GM19025 (cell line): ENCODE data around the gene CPXM2.

Experiments used
- ATAC-seq: cut with Tn5 transposase; IDR thresholded peaks from one replicate; pipeline ENCODE4 v1.9.1; 2021; ENCODE audit warnings: mild to moderate bottlenecking, low read depth, moderate library complexity; ENCODE audit not compliant: unreplicated experiment

The CPXM2 gene

DNA sequence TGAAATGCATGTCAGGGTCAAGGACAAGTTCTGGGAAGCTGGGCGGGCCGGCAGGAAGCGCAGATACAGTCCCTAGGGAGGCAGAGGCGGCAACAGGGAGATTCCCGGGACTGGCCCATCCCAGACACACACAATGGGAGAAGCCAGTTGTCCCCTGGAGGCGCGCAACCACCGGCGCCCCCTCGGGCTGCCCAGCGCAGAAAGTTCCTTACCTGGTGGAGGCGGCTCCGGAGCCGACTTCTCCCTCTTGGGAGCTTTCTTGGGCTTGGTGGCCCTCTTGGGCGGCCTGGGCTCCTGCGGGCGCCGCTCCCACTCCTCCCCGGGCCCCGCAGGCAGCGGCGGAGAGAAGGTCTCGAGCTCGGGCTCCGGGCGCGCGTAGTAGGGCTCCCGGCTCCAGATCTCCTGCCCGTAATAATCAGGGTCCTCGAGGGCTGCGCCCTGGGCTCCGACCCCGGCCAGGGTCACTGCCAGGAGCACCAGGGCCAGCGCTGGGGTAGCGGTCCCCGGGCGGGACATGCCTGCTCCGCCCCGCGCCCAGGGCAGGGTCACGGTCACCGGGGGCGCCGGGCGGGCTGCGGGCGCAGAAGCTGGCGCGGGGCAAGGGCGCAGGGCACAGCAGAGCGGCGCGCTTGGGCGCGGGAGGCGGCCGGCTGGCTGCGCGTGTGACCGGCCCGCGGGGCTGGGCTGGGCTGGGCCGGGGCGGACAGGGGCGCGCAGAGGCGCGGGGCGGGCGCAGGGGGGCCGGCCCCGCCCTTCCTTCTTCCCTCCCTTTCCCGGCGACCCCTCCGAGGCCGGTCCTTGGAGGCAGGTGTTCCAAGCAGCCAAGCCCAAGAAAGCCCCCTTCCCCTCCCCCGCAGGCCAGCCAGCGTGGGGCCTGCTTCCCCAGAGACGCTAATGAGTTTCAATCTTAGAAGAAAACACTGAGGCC lies at the start of gene CPXM2:
Gene CPXM2, minus strand, starts transcription at position 664 of the 928 bp plus-strand sequence. Its CDS starts 148 bp downstream, at position 516.
- ATAC-seq: no peak

DNA sequence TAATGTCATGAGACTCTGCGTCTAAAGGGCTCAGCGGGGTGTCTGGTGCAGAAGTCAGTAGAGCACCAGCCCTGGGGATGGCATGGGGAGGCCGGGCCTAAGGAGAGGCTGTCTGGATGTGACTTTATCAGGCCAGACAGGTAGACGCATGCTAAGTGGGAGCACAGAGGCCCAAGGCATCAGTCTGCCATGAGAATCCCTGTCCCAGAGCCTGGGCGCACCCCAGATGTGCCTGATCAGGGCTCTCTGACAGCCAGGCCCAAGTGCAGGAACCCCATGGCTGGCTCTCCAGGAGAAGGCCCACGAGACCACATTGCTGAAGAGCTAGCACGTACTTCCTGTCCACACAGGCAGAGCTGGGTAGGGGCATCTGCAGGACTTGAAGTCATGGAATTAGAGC lies 48.0 kb upstream of the CPXM2 start:
- ATAC-seq: no peak

DNA sequence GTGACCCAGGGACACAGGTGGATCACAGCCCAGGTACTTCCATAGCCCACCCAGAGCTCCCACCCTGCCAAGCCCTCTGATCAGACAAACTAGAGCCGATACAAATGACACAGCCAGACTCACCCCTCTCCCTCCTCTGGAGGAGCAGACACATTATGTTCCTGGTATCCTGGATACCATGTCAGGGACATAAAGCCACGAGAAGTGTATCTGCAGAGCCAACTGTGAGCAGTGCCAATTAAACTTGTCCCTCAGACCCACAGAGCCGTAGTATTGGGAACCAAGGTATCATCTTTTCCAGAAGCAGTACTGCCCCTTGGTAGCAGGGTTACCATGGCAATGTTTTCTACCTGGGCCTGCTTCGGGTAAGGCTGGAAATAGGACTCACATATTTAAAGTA lies 47.3 kb upstream of the CPXM2 start:
- no peak for ATAC-seq

DNA sequence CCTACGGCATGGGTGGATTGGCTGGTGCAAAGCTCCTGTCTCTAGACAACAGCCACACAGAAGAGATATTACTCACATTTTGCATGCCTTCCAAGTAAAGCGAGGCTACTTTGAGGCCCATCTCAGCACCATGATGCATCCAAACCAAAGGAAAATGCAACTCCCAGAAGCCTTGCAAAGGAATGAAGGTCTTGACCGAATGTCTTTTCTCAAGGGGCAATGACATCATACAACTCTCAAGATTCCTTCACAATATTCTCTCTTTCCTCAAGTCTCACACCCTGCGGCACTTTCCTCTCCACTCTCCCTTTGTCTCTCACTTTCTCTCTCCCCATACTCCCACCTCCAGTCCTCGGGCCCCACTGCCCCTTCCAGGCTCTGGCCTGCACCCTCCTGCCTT lies 44.8 kb upstream of the CPXM2 start:
- no peak for ATAC-seq

DNA sequence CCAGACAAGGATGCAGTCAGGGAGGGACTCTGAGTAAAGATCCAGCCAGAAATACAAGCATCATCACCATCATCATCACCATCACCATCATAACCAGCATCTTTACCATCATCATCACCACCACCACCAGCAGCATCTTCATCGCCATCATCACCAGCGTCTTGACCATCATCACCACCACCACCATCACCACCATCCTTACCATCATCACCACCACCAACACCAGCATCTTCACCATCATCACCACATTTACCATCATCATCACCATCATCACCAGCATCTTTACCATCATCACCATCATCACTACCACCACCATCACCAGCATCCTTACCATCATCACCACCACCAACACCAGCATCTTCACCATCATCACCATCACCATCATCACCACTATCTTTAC lies 44.1 kb upstream of the CPXM2 start:
- no peak for ATAC-seq

DNA sequence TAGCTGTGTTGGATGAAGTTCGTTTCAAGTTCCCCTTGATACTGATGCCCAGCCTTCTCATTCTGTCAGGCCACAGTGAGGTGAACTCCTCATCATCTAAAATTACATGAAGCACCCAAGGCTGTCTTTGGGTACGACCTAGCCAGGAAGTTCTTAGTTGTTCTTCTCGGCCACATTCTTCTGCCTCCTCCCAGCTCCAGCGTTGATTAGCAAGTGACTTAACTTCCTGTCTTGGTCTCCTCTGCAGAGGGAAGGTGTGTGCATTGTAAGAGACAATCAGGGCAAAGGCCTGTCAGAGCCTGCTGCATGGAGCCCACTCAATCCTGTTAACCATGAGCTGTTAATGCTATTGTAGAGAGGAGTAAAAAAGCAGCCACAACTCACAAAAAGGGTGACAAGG lies 43.2 kb upstream of the CPXM2 start:
- no peak for ATAC-seq

DNA sequence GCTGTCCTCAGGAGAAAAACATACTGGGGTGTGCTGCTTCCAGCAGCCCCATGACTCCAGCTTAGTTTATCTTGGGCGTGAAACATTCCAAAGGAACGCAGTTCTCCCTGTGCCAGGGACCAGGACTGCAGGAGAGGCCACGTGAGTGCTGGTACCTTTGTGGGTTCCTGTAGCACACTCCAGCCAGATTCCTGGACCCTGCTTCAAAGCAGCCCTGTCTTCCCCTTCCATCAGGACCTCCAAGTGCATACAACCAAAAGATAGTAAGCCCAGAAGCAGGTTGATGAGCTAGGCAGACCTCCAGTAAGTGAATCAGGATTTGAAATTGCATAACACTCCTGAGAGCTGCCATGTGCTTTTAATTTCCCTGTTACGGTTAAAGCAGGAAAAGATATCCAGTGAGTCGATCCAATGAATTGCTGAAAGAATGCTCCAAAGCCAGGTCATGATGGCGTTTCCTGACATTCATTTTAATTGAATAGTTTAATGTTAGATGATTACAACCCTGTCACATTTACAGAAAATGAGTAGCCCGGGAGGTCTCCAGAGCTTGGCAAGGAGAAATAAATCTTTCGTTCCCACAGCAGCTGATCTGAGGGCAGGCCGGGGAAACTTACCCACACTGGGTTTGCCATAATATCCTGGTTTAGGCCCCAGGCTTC lies 38.9 kb upstream of the CPXM2 start:
- no peak for ATAC-seq

DNA sequence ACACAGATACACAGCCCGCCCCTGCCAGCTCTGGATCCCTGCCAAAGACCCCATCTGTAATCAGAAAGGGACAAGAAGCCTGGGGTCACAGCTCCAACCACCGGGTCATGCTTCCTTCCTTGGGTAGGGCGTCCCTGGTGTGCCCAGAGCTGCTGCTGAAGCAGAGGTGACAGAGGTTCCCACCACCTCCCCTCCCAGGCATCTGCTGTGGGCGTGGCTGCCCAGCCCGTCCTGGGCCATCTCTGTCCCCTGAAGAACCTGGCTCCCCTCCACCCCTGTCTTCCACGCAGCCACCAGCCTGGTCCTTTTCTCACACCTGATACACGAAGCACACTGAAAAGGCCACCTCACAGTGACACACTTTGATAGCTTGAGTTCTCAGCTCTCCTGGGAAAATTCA lies 38.2 kb upstream of the CPXM2 start:
- ATAC-seq: no peak

DNA sequence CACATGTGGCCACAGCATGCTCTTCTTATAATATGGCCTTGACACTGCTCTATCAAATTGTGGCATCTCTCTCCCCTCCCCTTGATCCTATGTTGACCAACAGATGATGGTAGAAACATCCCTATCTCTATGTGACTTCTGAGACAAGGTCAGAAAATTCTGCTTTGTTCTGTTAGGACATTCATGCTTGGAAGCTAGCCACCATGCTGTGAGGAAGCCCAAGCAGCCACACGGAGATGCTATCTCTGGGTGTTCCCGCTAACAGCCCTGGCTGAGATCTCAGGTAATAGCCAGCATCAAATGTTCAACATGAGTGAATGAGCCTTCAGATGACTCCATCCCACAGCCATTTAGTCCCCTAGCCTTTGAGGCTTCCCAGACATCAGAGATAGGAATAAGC lies 36.8 kb upstream of the CPXM2 start:
- no peak for ATAC-seq

DNA sequence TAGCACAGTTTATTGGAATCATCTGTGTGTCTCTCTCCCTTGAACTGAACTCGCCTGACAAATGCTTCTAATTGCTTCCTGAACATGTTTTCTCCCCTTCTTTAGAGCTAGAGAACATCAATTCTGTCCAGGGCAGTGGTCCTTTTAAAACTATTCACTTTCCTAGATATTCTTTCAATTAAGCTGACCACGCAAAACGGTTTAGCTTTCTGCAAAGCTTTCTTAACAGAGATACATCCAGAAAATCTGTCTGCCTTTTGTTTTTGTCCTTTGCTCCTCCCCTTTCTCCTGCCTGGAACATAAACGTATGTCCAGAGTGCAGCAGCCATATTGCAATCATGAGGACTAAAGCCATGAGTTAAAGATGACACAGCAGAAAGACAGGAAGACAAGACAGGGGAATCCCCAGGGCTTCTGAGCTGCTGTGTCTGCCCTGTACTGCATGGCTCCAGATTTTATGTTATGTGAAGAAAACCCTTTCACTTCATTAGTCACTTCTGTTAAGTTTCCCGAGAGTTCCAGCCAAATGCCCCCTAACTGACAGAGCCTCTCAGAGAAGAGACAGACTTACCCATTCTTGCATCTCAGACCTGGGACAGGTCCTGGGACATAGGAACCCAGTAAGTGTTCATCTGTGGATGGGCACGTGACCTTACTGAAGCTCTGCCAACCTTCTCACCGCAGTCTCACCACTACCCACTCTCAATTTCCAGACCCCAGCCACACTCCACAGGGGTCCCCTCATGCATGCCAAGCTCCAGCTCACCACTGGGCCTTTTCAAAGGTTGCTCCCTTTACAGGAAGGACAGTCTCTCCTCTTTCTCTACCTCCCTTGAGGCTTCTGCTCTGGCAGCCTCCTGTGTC lies 35.0 kb upstream of the CPXM2 start:
- ATAC-seq: no peak

DNA sequence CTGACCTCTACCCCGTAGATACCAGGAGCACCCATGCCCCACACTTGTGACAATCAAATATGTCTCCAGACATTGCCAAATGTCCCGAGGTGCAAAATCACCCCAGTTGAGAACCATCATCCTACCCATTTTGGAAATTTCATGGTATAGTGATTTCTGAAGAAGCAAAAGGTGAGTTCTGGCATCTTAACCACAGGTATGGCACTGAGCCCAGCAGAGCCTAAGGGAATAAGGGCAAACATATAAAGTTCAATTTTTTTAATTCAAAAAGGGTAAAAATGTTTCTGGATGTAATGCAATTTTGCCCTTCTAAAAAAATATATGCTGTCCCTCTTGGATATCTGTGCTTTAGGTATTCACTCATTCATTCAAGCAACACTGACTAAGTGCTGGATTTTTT lies 30.5 kb upstream of the CPXM2 start:
- no peak for ATAC-seq

DNA sequence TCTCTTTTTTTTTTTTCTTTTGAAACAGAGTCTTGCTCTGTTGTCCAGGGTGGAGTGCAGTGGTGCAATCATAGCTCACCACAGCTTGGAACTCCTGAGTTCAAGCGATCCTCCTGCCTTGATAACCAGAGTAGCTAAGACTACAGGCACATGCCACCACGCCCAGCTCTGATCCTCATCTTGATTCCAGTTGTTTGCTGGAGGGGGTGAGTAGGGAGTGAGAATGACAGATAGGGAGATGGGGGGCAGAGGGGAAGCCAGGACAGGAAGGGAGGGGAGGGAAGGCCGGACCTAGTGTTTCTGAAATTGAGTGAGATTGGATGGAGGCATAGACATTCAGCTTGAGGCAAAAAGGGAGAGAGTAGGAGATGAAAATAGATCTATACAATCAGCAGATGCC lies 25.2 kb upstream of the CPXM2 start:
- ATAC-seq: no peak

DNA sequence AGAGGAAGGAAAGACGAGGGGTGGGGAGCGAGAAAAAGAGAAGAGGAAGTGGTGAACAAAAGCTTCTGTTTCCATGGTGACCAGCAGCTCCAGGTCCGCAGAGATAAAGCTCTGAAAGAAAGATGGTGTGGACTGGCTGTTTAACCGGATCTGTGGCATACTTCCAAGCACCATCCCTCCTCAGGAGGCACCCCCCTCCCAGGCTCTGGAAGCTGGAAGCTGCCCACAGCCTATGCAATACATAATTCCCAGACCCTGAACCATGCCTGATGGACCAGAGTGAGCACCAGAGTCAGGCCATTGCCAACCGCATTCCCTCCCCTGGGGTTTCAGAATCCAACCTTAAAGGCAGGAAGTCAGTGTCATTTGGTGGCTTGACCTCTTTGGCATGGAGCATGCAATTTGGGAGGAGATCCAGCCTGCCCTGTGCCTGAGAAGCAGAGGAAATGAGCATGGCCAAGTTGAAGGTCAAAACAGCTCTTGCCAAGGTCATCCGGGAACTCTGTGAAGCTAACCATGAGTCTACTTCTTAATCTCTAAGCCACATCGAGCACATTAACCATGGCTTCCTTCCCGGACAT lies 22.2 kb upstream of the CPXM2 start:
- ATAC-seq: no peak

DNA sequence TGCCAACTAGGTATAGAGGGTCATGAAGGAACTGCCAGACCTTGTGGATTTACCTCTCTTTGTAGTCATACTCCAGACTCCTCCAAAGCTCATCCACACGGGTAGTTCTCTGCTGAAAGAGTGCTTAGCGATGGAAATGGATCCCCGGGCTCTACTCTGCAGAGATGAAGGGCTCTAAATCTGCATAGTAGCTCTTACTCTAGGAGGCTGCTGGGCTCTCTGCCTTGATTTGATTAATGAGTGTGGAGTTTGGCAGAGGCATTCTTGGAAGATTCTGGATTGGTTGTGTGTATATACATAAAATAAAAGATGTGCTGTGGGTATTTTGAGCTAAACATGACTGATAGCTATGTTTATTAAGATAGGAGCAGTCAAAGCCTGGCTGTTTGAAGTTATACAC lies 21.3 kb upstream of the CPXM2 start:
- ATAC-seq: no peak

DNA sequence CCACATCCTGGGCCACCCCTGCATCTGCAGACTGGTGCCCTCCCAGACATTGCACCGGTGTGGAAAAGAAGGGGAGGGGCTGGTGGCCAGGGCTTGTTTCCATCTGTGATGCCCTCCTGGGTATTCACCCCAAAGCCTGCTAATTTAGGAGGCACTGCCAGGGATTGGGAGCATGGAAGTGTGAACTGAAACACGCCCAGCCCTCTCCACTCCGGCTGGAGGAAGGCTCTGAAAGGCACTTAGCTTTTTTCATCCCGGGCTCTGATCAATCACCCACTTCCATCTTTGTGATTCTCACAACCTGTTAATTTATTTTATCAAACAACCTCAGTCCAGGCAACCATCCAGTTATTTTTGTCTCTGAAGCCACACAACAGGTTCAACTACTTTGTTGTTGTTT lies 20.9 kb upstream of the CPXM2 start:
- no peak for ATAC-seq

DNA sequence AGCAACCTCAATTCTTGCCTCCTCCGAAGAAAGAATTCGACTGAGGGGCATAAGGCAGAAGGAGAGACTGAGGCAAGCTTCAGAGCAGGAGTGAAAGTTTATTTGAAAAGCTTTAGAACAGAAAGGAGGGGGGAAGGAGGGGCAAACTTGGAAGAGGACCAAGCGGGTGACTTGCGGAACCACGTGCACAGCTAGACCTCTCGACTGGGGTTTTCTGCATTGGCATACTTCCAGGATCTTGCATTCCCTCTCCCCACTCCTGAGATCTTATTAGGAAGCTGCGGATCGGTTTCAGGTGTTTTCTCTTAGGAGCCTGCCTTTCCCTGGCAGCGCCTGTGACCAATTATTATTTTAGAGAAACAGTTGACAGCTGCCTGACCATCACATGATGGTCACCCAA lies 20.3 kb upstream of the CPXM2 start:
- no peak for ATAC-seq

DNA sequence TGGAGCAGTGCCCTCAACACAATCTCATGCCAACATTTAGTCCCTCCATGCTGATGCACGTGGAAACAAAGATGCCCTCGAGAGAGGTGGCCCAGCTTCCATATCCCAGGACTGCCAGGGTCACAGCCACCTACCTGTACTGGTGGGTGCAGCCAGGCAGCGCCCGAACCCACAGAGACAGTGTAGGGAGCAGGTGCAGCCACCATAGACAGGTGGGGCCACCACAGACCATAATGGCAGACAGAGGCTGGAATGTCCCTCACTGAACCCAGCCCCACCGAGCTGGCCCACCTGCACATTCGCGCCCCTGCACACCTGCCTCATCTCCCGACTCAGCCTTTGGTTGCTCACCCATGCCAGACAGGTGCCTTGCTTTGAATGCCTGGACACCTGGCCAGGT lies 18.3 kb upstream of the CPXM2 start:
- no peak for ATAC-seq

DNA sequence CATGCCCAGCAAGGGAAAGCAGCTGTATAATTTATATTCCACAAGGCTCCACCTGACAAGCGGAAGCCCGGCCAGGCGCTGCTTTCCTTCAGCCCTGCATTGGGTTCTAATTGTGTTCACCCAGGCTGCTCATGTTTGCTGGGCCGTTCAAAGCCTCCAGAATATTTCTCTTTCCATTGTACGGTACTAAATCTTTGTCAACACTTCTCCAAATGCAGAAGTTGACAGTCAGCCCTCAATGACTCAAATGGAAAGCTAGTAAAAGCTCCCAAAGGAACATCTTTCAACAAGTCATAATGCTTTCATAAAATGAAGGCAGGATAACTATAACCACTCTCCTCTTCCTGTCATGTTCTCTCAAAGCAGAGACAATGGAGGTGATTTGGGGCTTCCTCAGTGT lies 17.8 kb upstream of the CPXM2 start:
- ATAC-seq: no peak

DNA sequence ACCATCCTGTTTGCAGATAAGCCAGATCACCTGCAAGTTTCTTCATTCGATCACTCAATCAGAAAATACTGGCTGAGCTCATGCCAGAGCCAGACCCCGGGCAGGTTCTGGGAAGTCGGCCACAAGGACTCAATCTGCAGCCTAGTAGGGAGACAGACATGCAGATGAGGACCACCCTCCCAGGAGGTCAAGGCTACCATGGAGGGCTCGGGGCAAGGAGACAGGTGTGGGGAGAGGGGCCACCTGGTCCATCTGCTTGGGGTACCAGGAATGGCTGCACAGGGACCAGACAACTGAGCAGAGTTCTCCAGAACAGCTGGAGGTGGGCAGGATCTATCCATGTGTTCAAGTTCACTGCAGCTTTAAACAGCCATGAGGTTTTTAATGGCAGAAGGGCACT lies 16.8 kb upstream of the CPXM2 start:
- no peak for ATAC-seq

DNA sequence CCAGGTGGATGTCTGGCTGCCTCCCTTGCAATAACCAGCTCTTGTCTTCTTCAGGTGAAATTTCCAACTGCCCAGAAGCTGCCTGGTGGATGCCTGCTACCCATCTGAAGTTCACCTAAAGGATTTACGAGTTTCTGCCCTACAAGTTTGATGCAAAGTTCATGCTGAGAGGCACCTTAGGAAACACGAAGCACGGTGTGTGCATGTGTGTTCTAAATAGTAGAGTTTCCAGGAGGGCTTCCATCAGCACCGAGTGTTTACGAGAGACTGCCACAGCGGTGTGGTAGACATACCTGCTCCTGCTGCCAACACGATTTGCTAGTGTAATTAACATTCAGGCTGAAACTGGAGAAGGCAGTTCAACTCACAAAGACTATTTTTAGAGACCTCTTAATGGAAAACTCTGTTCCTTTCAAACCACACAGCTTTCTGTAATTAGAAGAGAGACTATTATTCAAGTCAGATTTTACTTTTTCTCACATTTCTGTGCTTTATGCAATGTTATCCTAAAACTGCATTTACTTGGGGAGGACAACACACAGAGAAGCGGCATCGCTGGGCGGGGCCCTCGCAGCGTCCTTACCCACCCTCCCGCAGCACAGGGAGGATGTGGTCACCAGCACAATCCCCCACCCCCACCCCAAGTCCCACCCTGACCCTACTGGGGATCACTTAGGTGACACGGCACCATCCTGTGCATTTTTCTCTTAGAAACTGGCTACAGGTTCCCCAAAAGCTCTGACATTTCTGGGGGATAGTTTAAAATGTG lies 15.5 kb upstream of the CPXM2 start:
- ATAC-seq: no peak
